GM19372 (cell line): Measurements from ENCODE around the gene PSAPL1.

Experiments
- ATAC-seq: cut with Tn5 transposase; IDR thresholded peaks from one replicate; pipeline ENCODE4 v1.9.1; 2021; ENCODE audit warnings: mild to moderate bottlenecking, low read depth, moderate library complexity; ENCODE audit not compliant: unreplicated experiment

Gene PSAPL1

GRCh38 chr4:7434766-7435150 lies at the start of gene PSAPL1:
Gene PSAPL1 (minus strand): TSS chr4:7434930. CDS start chr4:7434879, 51 bp downstream.
- ATAC-seq: no peak

GRCh38 chr4:7481227-7481626 lies 46.5 kb upstream of the PSAPL1 start:
- no peak for ATAC-seq

- ATAC-seq: no peak
Measured at GRCh38 chr4:7480423-7480822, 45.7 kb upstream of the PSAPL1 start.

GRCh38 chr4:7478665-7479064 lies 43.9 kb upstream of the PSAPL1 start:
- no peak for ATAC-seq

GRCh38 chr4:7477695-7478094 lies 43.0 kb upstream of the PSAPL1 start:
- no peak for ATAC-seq

- ATAC-seq: no peak
Measured at GRCh38 chr4:7476820-7477219, 42.1 kb upstream of the PSAPL1 start.

GRCh38 chr4:7475207-7475606 lies 40.5 kb upstream of the PSAPL1 start:
- ATAC-seq: no peak

GRCh38 chr4:7474320-7474719 lies 39.6 kb upstream of the PSAPL1 start:
- ATAC-seq: no peak

- ATAC-seq: no peak
Measured at GRCh38 chr4:7473081-7473480, 38.4 kb upstream of the PSAPL1 start.

GRCh38 chr4:7472442-7473013 lies 37.8 kb upstream of the PSAPL1 start:
- ATAC-seq: no peak

- no peak for ATAC-seq
Measured at GRCh38 chr4:7470522-7471128, 35.9 kb upstream of the PSAPL1 start.

- ATAC-seq: no peak
Measured at GRCh38 chr4:7470111-7470510, 35.4 kb upstream of the PSAPL1 start.

- no peak for ATAC-seq
Measured at GRCh38 chr4:7469023-7469422, 34.3 kb upstream of the PSAPL1 start.

GRCh38 chr4:7467471-7467870 lies 32.7 kb upstream of the PSAPL1 start:
- no peak for ATAC-seq

- ATAC-seq: no peak
Measured at GRCh38 chr4:7466904-7467303, 32.2 kb upstream of the PSAPL1 start.

- ATAC-seq: no peak
Measured at GRCh38 chr4:7466215-7466614, 31.5 kb upstream of the PSAPL1 start.

- no peak for ATAC-seq
Measured at GRCh38 chr4:7465017-7465416, 30.3 kb upstream of the PSAPL1 start.

- no peak for ATAC-seq
Measured at GRCh38 chr4:7464259-7464655, 29.5 kb upstream of the PSAPL1 start.

- no peak for ATAC-seq
Measured at GRCh38 chr4:7463566-7464258, 29.0 kb upstream of the PSAPL1 start.

GRCh38 chr4:7462509-7462971 lies 27.8 kb upstream of the PSAPL1 start:
- no peak for ATAC-seq

GRCh38 chr4:7461230-7461629 lies 26.5 kb upstream of the PSAPL1 start:
- ATAC-seq: no peak

- no peak for ATAC-seq
Measured at GRCh38 chr4:7460566-7460965, 25.8 kb upstream of the PSAPL1 start.
